Activated CD8-positive, alpha-beta memory T cell treated with anti-CD3 and anti-CD28 coated beads for 4 hours (primary cell): ENCODE results near the gene HLF.

Experiments
- DNase-seq, 2 donors: peaks; one replicate each; pipeline ENCODE4 v3.0.0-alpha.2; 2020; ENCODE audit warnings: low read depth in 2 of 2

Gene HLF

GRCh38 chr17:55254375-55254774 is 10.4 kb upstream of the HLF start:
- no peak for DNase-seq

GRCh38 chr17:55258578-55259135 is 6.1 kb upstream of the HLF start:
- DNase-seq, result no peak

- no peak for DNase-seq
Observed at GRCh38 chr17:55259684-55260111, 5.1 kb upstream of the HLF start.

- DNase-seq, result no peak
Observed at GRCh38 chr17:55261311-55261710, 3.4 kb upstream of the HLF start.

DNA sequence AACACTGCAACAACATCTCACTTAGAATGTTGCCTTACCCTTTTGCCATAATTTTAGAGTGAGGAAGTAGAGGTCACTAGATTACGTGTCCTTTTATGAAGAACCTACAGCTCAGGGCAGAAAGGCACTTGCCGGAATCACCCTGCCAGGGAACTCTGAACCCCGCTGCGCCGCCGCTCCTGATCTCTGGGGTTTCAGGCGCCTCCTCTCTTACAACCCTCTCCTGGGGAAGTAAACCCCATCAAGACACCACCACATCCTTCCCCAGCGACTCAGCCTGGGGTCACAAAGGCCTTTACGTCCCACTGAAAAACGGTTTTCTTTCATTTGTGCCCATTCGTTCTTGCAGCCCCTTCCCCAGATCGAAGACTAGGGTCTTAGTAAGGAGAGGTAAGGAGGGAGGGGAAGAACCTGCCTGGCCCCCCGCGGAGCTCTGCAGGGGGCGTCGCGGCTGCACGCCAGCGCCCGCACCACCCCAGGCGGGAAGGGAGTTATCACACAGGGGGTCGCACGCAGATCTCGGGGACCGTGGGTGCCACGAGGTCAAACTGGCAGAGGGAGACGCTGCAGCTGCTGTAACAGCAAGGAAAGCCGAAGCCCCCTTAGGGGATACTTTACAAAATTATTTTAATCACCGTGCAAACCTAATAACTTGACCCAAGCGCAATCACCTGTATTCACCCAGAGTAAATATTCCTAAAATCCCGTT is 1.0 kb upstream of the HLF start:
- no peak for DNase-seq

DNA sequence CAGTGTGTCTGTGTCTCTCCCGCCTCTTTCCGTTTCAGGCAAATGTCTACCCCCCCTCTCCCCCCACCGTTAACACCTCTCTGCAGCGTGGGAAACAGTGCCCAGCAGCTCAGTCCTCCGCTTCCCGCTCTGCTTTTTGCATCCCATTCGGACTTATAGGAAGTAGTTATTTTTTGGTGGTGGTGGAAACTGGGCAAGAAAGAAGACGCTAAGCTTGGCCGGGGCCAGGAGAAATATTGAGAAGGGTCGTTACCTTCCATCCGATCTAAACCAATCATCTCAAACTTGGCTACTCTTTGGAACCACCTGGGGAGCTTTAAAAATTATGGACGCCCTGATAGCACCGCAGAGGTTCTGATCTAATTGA is 499 bp upstream of the HLF start:
- no peak for DNase-seq

DNA sequence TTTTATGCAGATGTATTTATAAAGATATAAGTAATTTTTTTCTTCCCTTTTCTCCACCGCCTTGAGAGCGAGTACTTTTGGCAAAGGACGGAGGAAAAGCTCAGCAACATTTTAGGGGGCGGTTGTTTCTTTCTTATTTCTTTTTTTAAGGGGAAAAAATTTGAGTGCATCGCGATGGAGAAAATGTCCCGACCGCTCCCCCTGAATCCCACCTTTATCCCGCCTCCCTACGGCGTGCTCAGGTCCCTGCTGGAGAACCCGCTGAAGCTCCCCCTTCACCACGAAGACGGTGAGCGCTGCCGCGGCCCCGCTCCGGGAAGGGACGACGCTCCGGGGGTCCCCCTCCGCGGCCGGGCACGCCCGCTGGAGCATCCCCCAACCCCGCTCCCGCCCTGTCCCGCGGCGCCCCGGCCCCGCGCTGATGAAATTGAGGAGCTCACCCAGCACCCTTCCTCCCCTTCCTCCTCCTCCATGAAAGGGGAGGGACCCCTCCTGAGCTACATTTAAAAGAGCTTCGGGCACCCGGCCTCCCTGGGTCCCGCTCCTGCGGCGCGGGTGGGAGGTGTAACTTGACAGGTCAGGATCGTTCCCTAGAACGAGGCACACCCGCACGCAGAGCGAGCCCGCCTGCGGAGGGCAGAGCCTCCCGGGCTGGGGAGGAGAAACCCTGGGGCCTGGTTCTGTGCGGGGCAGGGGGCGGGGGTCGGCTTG is 706 bp downstream of the HLF start:
- no peak for DNase-seq

- DNase-seq, result no peak
Observed at GRCh38 chr17:55266051-55266957, 1.5 kb downstream of the HLF start.

GRCh38 chr17:55266958-55267688 is 2.4 kb downstream of the HLF start:
- DNase-seq, result no peak

DNA sequence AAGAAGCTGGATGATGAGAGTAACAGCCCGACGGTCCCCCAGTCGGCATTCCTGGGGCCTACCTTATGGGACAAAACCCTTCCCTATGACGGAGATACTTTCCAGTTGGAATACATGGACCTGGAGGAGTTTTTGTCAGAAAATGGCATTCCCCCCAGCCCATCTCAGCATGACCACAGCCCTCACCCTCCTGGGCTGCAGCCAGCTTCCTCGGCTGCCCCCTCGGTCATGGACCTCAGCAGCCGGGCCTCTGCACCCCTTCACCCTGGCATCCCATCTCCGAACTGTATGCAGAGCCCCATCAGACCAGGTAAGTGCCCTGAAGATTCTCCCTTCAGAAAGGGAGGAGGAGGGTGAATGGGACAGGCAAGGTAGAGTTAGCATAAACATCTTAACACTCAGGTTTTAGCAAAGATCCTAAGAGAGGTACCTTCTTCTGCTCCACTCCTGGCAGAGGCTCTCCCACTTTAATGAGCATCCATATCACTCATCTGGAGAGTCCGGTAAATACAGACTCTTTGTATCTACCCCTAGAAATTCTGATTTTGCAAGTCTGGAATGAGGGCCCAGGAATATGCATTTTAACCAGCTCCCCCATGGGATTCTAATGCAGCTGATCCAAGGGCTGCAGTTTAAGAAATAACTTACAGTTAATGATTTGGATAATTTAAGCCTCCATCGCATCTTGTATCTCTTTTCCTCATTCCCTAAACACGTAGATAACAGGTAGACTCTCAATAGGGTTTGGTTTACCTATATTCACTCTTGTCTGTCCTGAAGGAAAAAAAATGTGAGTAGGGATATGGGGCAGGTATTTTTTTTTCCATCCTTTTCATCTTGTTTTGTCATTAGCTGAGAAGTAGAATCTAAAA is 3.3 kb downstream of the HLF start:
- no peak for DNase-seq

GRCh38 chr17:55268649-55269480 is 4.1 kb downstream of the HLF start:
- no peak for DNase-seq

GRCh38 chr17:55269894-55270293 is 5.1 kb downstream of the HLF start:
- no peak for DNase-seq

DNA sequence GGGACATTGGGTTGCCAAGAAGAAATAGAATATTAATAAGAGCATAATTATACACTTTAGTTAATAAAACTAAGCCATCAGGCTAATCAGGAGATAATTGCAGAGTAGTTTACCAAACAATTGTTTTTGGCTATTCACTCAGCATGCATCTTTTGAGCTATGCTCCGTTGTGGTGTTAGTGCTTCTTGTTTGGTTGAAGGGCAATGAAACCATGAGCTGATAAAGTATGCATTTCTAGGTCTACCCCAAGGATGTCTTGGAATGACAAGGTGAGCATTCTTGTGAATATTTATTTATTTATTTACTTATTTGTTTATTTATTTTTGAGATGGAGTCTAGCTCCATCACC is 6.4 kb downstream of the HLF start:
- DNase-seq, result no peak

DNA sequence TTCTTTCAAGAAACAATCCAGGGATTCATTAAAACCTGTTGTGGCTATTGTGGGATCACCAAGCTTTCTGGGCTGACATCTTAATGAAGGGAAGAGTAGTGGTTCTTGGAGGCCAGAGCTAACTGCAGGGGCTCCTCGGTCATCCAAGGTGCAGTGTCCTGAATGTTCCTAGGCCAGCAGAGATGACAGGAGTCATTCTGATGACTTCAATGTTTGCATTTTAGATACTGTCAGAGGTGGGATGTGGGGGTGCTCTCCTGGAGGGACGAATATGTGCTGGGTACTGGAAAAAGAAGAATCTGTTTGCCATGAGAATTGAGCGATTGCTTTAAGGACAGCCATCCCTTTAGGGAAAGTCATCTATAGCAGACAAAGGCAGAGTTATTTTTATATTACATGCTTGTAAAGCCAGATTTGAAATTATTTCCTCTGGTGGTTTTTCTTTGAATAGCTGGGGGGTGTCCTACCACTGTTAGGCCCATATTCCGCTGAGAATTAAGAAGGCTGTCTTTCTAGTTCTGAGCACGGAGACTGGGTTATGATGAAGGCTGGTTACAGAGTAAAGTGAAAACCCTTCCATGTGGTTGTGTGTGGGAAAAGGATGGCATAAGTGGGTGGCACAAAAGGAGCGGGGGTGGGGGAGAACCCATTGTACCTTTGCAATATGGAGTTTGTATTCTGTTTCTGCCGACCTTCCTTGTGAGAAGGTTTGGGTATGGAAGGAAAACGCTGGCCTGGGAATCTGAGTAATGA is 7.4 kb downstream of the HLF start:
- DNase-seq, result no peak

- DNase-seq, result no peak
Observed at GRCh38 chr17:55272711-55273578, 8.2 kb downstream of the HLF start.

- DNase-seq, result no peak
Observed at GRCh38 chr17:55273579-55274354, 9.0 kb downstream of the HLF start.
